Vagina (tissue), 2 donors: ENCODE results near the gene TNNT3.

Experiments
- CTCF ChIP-seq, 3 experiments: fragments of 450-650 bp in 2 of 3; fragments of 200-600 bp in 1 of 3; sonication (generic) in 1 of 3; IDR thresholded peaks; one replicate each; pipeline ENCODE4 v1.5.1; 2017 to 2019; ENCODE audit warnings: antibody characterized with exemption in 3 of 3, mild to moderate bottlenecking in 2 of 3, moderate library complexity in 2 of 3
- POLR2A ChIP-seq, 2 donors: fragments of 450-650 bp; IDR thresholded peaks; one replicate each; pipeline ENCODE4 v1.6.1; 2017; ENCODE audit warnings: antibody characterized with exemption in 2 of 2, mild to moderate bottlenecking in 2 of 2, moderate library complexity in 2 of 2
- POLR2AphosphoS5 ChIP-seq, 2 donors: sonication (generic); formaldehyde crosslinking; IDR thresholded peaks; one replicate each; pipeline ENCODE4 v1.9.0; 2017; ENCODE audit warnings: antibody characterized with exemption in 2 of 2, mild to moderate bottlenecking in 2 of 2, low read depth in 1 of 2; ENCODE audit not compliant: insufficient read depth in 1 of 2

GRCh38 chr11:1917523-1918435, 1.7 kb upstream of the TNNT3 start:
- TF ChIP-seq POLR2A (IDR thresholded peaks at IDR 0.05) (no peak), CTCF (IDR thresholded peaks at IDR 0.05) (peak in 2 of 3 experiments; percentile 13 to 39), POLR2AphosphoS5 (IDR thresholded peaks at IDR 0.05; ENCODE audit: insufficient read depth in 1 of 2, low read depth in 1 of 2) (no peak)
